Measurements from ENCODE around the gene M1AP.

The M1AP gene

DNA sequence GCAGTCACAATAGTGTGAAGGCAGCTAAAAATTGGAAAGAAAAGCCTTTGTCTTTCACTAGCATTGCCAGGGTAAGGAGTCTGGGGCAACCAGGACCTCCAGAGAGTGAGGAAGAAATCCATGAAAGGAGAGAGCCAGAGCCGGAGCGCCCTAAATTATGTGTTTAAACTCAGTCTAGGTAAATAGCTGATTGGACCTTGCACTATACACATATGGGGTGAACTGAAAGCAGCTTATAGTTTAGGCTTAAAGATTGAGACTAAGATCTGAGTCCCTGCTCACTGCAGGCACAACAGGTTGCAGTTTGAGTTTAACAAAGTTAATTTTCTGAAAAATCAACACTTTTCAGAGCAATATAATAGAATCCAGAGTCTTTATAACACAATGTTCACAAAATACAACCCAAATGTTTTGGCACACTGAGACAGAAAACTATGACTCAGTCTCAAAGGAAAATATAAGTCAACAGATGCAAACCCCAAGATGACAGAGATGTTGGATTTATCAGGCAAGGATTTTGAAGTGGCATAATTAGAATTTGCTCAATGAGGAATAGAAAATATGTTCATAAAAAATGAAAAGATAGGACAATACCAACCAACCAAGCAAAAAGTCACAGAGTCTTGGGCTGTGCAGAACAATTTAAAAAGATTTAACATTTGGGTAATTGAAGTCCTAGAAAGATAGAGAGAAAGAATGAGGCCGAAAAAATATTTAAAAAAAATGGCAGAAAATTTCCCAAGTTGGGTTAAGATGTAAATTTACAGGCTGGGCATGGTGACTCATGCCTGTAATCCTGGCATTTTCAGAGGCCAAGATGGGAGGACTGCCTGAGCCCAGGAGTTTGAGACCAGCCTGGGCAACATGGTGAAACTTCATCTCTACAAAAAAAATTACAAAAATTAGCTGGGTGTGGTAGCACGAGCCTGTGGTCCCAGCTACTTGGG, 54.0 kb downstream of the M1AP start:
- DNase-seq: no peak

DNA sequence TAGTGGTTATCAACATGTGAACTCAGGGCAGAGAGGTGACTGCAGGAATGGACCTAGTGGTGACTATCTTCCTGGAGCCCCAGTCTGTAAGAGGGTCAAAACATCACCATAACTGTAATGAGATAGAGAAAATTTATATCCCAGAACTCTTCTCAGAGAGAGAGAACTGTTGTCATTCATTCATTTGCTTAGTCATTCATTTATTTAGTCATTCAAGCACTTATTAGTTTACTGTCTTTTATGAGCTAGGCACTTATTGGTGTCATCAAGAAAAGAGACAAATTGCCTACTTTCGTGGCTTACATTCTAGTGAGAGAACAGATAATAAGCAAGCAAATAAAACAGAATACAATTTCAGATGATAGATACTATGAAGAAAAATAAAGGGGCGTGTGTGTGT, 59.5 kb downstream of the M1AP start:
- DNase-seq: no peak

DNA sequence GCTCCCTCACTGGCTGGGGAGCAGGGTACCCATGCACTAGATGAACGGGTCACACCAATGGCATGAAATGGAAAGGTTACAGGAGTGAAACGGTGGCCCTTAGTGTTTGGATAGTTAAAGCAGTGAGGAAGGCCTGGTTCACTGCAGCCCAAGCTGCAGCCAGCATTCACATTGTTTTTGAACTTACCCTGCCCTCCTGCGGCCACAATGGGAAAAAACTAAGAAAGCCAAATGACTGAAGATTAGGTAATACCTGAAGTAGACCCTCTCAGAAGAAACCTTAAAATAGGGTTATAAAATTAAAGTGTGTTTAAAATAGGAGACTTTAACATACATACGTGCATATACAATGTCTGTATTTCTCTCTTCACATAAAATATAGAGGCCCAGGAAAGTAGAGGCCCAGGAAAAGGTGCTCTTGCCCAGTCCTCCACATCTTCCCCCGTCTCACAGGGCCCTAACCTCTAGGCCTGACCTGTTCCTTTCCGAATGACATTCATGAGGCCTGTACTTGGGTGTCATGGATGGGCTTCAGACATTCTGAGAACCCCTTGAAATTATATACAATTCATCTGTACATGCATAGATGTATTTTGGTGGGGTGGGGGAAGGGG, 60.4 kb downstream of the M1AP start:
- peak; percentile 71 to 79 for DNase-seq

DNA sequence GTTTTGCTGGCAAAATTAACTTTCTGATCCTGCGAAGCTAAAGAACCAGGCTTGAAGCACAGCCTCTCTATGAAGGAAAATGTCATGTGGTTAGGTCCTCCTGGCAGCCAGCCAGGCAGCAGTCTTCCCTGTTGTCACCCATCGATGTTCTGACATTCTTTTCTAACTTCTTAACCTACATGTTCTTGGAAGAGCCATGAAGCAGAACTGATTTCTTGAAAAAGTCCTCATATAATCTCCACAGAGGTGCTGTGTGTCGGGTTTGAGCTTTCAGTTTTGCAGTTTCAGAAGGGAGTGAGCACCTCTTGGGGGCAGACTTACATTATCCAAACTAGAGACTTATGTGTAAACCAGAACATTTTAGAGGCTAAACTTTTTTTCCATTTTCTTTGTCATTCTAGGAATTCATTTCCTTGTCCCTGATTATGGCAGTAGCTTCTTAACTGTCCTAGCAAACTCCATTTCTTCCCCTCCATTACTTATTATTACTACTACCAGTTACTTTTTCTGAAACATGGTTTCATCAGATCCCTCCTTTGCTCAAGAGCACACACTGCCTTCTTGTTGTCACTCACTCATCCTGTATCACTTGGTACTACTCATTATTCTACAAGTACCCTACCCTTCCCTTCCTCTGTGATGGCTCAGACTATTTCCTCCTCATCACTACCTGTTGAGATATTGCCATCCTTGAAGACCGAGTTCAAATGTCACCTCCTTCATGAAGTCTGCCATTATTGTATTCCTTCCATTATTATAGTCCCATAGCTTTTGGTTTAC, 62.5 kb downstream of the M1AP start:
- peak in 1 of 2 donors; percentile 2 for DNase-seq

DNA sequence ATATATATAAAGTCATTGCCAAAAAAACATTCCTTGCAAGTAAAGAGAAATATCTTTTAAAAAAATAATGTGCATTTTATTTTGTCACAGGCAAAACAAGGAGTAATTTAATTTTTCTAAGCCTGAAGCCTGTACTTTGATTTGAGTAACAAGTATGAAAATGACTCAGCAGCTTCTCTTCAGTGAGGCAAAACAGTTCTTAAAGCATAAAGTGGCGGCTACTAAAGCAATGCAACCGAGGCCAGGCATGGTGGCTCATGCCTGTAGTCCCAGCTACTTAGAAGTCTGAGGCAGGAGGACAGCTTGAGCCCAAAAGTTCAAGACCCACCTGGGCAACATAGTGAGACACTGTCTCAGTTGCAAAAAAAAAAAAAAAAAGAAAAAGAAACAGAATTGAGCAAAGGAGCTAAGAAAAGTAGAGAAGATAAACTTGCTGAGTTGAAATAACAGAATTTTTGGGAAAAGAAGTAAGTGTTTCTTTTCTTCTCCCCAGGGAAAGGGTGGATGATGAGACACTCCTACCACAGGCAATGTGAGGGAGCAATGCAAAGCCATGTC, 64.0 kb downstream of the M1AP start:
- DNase-seq: no peak

DNA sequence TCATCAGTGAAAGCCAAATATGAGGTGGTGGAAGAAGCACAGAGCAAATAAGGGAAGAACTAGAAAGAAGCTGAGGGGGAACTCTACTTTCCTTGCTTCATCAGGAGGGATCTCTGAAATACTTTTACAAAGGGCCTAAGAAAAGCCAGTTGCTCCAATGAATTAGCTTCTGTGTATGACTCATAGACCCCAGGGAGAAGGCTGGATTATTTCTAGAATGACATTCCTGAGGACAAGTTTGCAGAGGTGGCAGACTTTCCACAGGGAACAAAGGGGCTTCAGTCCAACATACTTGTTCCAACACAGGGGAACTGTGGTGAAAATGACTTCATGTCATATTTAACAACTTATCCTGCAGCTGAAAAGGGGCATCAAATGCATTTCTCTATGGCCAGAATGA, 64.6 kb downstream of the M1AP start:
- no peak for DNase-seq

DNA sequence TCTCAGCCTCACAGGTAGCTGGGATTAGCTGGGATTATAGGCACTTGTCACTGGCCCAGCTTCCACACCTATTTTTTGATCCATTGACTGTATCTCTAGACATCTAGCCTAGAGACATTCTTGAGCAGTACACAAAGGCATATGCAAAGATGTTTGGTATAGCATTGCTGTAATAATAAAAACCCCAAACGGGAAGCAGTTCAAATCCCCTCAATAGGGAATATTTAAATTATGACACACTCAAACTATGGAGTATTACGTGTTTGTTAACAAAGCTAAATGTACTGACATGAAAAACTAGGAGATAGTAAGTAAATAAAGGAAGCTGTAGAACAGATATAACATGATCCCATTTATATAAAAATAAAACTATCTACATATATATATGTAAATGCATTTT, 65.9 kb downstream of the M1AP start:
- no peak for DNase-seq

DNA sequence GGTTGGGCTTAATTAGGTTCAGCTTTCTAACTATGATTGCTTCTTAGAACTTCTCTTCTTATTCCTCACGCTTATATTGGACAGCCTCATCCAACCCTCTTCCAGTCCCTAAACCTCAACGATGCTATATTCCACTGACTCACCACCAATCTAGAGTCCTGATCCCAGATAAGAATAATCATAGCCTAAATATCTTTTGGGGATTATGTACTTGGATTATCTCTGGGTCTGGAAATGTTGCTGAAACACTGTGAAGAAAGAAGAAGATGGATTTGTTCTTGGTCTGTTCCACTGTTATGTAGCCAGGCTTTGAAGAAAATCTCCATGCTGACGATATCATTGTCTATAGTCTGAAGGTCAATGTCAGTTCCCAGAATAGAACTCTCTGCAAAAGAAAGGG, 66.7 kb downstream of the M1AP start:
- no peak for DNase-seq

DNA sequence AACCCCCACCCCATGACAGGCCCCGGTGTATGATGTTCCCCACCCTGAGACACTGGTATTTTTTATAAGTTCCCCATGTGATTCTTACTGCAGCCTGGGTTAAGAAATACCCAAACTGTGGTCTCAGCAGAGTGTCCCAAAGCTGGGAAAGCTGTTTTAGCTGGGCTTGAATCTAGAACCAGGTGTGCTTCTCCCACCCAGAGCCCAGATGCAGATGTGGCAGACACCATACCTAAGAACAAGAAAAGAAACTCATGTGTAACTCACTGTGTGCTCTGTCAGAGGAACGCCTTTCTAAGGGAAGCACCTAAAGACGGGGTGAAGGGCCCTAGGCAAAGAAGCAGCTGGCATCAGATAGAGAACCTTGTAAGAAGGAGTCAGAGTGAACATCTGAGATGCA, 69.7 kb downstream of the M1AP start:
- DNase-seq: no peak

DNA sequence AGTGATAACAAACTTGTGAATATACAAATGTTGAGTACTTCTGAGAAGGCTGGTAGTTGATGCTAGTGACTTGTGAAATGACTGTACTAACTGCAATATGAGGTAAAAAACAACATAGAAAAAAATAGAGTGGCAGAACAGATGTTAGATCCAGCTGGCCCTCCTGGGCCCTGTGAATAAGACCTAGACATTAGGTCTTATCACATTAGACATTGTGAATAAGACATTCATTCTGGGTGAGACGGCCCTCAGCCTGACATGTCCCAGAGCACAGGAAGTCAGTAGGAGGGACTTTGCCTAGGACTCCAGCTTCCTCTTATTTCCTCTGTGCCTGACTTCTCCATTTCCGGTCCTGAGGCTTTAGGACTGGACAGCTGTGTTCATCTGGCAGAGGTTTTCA, 70.7 kb downstream of the M1AP start:
- no peak for DNase-seq

DNA sequence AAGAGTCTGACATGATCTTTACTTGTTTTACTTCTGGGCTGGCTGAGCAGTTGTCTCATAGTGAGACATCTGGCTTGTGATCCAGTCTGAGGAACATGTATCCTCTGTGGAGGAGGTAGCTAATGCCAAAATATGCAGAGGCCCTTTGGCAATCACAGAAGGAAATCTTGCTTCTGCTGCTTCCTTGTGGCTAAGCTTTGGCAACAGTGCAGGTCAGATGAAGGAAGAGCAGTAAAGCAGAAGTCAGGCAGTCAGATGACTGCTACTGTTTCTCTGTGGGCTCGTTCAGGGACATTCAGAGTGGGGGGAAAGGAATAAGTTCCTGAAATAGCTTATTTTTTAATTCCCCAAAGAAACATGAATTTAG, 71.3 kb downstream of the M1AP start:
- peak in 1 of 2 donors; percentile 11 for DNase-seq

DNA sequence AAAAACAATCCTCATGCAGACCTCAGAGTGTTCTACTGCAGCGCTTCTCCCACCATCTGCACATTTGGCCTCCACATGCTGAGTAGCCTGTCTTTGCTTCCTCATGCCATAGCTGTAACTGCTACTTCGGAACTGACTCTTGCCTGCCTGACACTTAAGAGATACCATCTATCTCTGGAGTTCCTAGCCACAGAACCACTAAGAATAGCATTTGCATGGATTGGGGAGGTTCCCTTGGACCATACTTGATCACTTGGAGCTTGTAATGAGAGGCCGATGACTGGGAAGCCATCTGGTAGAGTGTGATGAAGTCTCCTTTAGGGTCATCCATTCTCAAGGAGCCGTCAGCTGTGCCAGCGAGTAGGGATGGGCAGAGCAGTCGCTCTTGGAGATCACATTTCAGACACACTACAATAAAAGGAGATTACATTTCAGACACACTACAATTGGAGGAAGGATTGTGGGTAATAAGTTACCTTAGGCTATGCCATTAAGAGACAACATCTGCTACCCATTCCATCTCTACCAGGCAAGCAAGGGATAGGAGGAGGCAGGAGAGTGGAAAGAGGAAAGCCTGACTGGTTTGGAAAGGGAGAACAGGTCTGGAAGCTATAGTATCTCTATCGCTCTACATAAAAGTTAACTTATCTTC, 71.8 kb downstream of the M1AP start:
- no peak for DNase-seq

DNA sequence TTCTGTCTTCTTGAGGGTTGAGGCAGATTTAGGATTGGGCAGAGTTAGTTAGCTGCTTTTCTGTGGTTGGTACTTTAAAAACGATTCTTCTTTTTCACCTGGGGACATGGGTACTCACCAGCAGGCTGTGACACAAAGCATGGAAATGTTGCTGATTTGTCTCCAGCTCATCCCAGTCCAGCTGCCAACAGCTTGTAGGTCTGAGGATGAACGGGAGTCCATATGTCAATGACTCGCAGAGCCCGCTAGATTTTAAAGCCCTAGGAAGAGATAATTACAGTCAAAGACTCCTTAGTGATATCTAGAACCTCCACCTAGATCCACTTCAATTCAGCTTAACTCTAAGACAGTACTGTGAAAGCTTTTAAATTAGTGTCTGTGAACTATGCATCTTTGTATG, 72.8 kb downstream of the M1AP start:
- DNase-seq: no peak

DNA sequence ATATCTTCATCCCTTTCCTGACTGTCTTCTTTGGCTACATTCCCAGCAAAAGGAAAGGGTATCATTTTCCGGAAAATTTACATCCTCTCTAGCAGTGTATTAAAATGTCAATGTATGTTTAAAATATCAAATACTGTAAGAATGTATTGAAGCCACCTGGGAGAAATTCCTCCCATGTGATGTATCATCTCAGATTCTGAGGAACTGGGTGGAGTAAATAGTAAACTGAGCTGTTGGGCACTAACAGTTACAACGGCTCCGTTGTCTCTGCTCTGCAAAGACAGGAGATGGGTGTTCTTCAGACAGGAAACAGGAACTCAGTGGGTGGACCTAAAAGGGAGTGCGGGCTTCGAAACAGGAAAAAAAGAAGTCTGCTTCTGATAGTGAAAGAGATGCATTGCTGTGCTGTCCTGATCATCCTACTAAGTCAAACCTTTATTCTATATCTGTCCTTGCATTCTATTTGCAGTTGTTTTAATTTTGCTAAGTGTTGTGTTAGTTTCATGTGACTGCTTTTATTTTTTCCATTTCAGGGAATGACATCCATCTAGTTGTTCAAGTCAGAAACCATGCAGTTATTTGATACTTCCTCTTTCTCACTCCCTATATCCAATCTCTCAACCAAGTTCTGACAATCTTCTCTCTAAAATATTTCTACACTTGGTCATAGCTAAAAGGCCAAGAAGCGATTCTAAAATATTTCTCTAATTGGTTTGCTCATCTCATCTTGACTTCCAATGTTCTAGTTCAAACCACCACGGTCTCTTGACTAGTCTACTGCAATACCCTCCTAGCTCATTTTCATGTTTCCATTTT, 74.2 kb downstream of the M1AP start:
- DNase-seq: peak; percentile 13 to 37

DNA sequence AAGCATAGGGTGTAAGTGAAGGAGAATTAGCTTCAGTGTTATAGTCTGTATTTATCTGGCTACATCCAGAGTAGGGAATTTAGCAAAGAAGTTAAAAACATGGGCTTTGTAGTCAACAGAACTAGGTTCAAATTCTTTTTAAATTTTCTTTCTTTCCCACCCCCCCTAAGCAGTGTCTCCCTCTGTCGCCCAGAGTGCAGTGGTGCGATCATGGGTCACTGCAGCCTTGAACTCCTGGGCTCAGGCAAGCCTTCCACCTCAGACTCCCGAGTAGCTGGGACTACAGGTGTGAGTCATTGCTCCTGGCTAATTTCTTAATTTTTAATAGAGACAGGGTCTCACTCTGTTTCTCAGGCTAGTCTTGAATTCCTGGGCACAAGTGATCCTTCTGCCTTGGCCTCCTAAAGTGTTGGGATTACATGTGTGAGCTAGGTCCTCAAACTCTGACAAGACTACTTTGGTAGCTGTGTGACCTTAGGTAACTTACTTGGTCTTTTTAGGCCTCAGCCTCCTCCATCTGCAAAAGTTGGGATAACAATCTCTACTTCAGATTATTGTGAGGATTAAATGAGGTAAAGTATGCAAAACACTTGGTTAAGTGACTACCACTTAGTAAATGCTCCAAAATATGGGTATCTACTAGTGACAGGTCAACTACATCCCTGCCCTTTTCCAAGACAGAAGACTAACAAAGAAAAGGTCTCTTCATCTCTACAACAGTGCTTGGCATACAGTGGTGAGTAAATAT, 75.8 kb downstream of the M1AP start:
- no peak for DNase-seq

DNA sequence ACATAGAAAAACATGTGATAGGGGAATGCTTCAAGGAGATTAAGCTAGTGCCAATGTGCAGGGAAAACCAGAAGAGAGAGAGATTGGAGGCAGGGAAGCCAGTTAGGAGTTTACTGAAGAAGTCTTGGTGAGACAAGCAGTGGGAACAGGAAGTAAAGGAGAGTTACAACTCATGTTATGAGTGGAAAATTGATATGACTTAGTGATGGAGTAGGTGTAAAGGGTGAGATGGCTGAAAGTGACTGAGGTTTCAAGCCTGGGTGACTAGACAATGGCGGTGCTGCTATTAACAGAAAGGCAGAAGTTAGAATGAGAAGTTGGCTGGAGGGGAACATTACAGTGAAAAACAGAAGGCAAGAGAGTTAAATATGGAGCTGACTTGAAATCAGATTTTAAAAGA, 77.1 kb downstream of the M1AP start:
- DNase-seq: no peak

DNA sequence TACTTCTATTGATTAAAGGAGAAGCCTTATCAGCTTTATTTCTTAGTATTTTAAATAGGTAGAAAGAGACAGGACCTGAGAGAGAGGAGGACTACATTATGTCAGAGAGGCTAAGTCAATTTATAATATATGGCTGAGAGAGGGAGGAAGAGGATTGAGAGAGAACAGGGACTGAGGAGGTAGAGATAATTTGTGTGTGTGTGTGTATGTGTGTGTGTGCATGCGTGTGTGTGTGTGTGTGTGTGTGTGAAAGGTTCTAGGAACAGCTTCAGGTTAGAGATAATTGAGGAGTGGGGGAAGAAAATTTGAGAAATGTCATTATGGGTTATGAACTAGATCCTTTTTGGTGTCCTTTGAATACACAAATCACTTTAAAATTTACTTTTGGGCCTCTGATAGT, 78.4 kb downstream of the M1AP start:
- no peak for DNase-seq

DNA sequence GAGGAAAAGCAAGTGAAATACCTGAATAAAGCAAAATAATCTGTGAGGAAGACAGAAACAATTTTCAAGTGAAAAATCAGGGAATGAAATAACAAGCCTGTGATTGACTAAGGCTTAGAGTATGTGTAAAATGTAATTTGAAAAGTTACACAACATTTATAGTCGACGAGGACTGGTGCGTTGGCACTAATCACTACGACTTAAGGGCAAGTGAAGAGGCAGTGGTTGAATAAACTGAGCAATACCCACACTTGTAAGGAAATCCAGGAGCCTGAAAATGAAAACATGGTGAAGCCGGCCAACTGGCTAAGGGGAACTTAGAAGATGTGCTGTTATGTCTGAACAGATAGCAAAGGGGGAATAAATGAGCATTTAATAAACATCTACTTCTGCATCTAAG, 80.2 kb downstream of the M1AP start:
- no peak for DNase-seq

DNA sequence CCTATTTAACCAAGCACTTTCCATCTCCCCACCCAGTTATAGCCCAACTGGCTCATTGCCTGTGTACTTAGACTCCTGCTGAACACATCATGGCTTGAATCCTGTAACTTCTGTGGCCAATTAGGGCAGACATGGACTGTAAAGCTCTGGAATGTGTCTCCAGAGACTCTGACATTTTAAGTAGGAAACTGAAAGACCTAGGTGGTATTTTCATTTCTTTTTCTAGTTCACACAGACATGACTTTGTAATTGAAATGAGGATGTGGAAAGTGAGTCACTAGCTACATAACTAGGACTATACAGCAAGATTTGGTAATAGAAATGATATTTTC, 81.4 kb downstream of the M1AP start:
- DNase-seq: no peak

DNA sequence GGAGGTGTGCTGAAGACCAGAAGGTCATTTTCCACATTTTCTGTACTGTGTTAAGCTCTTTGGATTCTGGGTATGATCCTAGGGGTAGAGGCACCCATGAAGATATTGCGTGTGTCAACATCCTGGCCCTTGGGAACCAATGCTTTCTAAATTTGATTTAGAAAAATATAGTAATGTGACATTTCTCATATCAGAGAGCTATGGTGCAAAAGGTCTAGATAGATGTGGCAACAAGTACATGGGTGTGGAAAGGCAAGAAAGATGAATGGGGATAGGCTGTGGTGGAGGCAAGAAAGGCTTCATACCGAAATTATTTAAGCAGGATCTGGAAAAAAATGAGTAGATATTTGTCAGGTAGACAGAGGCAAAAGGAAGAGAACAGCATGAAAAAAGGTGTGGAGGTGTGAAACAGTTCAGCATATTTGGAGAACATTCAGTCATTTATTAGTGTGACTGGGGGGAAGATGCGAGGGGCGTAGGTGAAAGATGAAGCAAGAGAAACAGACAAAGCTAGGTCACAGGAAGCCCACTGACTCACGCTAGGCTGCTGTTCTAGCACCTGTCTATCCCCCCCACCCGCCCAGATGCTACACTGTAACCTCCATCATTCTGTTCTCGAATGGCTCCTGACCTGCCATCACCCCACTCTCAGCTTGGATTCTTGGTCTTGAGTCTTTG, 81.9 kb downstream of the M1AP start:
- no peak for DNase-seq

DNA sequence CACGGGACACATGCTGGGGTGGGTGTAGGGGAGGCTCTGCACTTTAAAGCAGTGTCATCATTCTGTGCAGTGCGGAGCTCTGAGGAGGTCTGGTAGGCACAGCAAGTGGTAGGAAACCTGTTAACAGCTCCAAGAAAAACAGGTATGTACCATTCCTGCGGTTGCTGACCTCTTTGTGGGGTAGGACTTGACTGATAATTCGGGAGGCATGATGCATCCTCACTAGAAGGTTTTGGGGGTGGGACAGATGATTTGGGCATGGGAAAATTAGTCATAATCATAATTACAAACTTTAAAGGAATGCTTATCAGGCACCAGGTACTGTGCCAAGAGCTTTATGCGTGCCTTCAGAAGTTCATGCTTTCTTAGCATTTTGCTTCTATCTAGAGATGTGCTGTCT, 83.9 kb downstream of the M1AP start:
- DNase-seq: no peak
